Karpas-422 (cell line): Measurements from ENCODE around the gene CHST1. TPM values are rescaled to one million over a fixed set of nuclear protein-coding genes. Genes with fewer than 3 reads are reported as not detected.

Source experiments
- DNase-seq: peaks from one replicate; pipeline ENCODE4 v3.0.0-alpha.2; 2015
- H2AFZ ChIP-seq: fragments of 200-600 bp; sonication (generic); 2 replicates; pipeline ENCODE4 v1.6.1; 2014; ENCODE audit warnings: antibody characterized with exemption, low read length, mixed read lengths
- H3K27ac ChIP-seq: fragments of 200-600 bp; sonication (generic); 2 replicates; pipeline ENCODE4 v1.5.1; 2014; ENCODE audit warnings: mild to moderate bottlenecking, low read length, moderate library complexity
- H3K27me3 ChIP-seq: fragments of 200-600 bp; sonication (generic); 2 replicates; pipeline ENCODE4 v1.6.1; 2014; ENCODE audit warnings: low read length, mixed read lengths
- H3K36me3 ChIP-seq: fragments of 200-600 bp; sonication (generic); 2 replicates; pipeline ENCODE4 v1.6.1; 2014; ENCODE audit warnings: low read length, mixed read lengths; ENCODE audit not compliant: insufficient read depth
- H3K4me1 ChIP-seq: fragments of 200-600 bp; sonication (generic); 2 replicates; pipeline ENCODE4 v1.6.1; 2014; ENCODE audit warnings: mild to moderate bottlenecking, low read length, mixed read lengths
- H3K4me2 ChIP-seq: fragments of 200-600 bp; sonication (generic); 2 replicates; pipeline ENCODE4 v1.6.1; 2014; ENCODE audit warnings: low read length, low read depth, mild to moderate bottlenecking; ENCODE audit not compliant: poor library complexity, severe bottlenecking
- H3K4me3 ChIP-seq: fragments of 200-600 bp; sonication (generic); 2 replicates; pipeline ENCODE4 v1.5.1; 2014; ENCODE audit warnings: mild to moderate bottlenecking, antibody characterized with exemption, low read length, mixed read lengths
- H3K79me2 ChIP-seq: fragments of 200-600 bp; sonication (generic); 2 replicates; pipeline ENCODE4 v1.6.1; 2014; ENCODE audit warnings: mild to moderate bottlenecking, low read length, mixed read lengths
- H3K9ac ChIP-seq: fragments of 200-600 bp; sonication (generic); 2 replicates; pipeline ENCODE4 v1.6.0; 2014; ENCODE audit warnings: low read length
- H3K9me2 ChIP-seq: fragments of 200-600 bp; sonication (generic), shearing (Covaris generic); replicated peaks from 2 replicates; pipeline ENCODE4 v1.6.0; 2014; ENCODE audit warnings: mild to moderate bottlenecking, low read length, moderate library complexity; ENCODE audit not compliant: insufficient read depth
- H3K9me3 ChIP-seq: fragments of 300-700, 200-600 bp; sonication (generic); 2 replicates; pipeline ENCODE4 v1.6.1; 2014; ENCODE audit warnings: low read length, mixed read lengths
- H4K20me1 ChIP-seq: fragments of 200-600 bp; sonication (generic); 2 replicates; pipeline ENCODE4 v1.6.1; 2014; ENCODE audit warnings: mild to moderate bottlenecking, antibody characterized with exemption, low read length, low read depth; ENCODE audit not compliant: insufficient read depth
- total RNA-seq: library from RNA; depleted of rRNA; stranded (reverse); fragments of >200 nt; shearing (Covaris generic); gene quantifications from 2 replicates; pipeline ENCODE4 v1.2.3, GENCODE V29; 2014; ENCODE audit warnings: low replicate concordance

CHST1 gene
- total RNA-seq, 1 experiment from 2014 or later, result not detected

GRCh38 chr11:45678976-45679375 is 13.6 kb upstream of the CHST1 start:
- no peaks in the 10 kb centered on the region for H3K4me1 ChIP-seq
- H3K9me2 ChIP-seq, result no peaks in the 10 kb centered on the region
- H3K4me2 ChIP-seq, result no peak overlapping the region

GRCh38 chr11:45677770-45678512 is 12.5 kb upstream of the CHST1 start:
- no peak overlapping the region for H3K4me2 ChIP-seq
- no peaks in the 10 kb centered on the region for H4K20me1 ChIP-seq
- no peaks in the 10 kb centered on the region for H3K36me3 ChIP-seq
- no peak overlapping the region for H3K27ac ChIP-seq
- no peaks in the 10 kb centered on the region for H3K79me2 ChIP-seq
- H3K9me3 ChIP-seq, result no peaks in the 10 kb centered on the region
- H2AFZ ChIP-seq, result no peak overlapping the region
- no peaks in the 10 kb centered on the region for H3K9me2 ChIP-seq
- no peaks in the 10 kb centered on the region for H3K27me3 ChIP-seq
- no peak overlapping the region for H3K9ac ChIP-seq
- H3K4me1 ChIP-seq, result no peaks in the 10 kb centered on the region
- DNase-seq, result no peak
- H3K4me3 ChIP-seq, result no peak overlapping the region

More at GRCh38 chr11:45678976-45679375, 13.6 kb upstream of the CHST1 start:
- no peak for DNase-seq
- no peaks in the 10 kb centered on the region for H3K79me2 ChIP-seq
- H3K9ac ChIP-seq, result no peak overlapping the region
- H3K27me3 ChIP-seq, result no peaks in the 10 kb centered on the region
- H3K9me3 ChIP-seq, result no peaks in the 10 kb centered on the region
- no peak overlapping the region for H3K27ac ChIP-seq
- no peaks in the 10 kb centered on the region for H3K36me3 ChIP-seq
- no peak overlapping the region for H2AFZ ChIP-seq
- no peaks in the 10 kb centered on the region for H4K20me1 ChIP-seq
- no peak overlapping the region for H3K4me3 ChIP-seq

DNA sequence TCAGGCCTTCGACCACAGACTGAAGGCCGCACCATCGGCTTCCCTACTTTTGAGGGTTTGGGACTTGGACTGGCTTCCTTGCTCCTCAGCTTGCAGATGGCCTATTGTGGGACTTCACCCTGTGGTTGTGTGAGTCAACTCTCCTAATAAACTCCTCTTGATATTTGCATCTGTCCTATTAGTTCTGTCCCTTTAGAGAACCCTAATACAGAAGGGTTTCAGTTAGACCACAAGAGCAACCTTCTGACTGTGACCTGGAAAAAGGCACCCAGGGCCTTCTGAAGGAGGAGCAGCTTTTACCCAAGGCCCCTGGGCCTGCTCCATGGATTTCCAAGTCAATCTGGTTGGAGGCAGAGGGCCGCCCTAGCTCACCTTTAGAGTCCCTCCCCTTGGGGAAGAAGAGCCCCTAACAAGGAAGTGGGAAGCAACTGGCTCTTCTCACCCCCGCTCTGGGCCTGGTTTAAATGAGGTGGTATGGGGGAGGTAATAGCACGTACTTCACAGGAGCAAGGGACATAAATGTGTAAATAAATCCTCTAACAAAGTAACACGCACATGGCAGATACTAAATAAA is 11.2 kb upstream of the CHST1 start:
- H3K4me3 ChIP-seq, result no peak overlapping the region
- H2AFZ ChIP-seq, result no peak overlapping the region
- no peaks in the 10 kb centered on the region for H3K79me2 ChIP-seq
- no peaks in the 10 kb centered on the region for H3K36me3 ChIP-seq
- no peak overlapping the region for H3K9ac ChIP-seq
- no peak for DNase-seq
- no peaks in the 10 kb centered on the region for H3K9me3 ChIP-seq
- H3K4me2 ChIP-seq, result no peak overlapping the region
- no peaks in the 10 kb centered on the region for H3K9me2 ChIP-seq
- no peaks in the 10 kb centered on the region for H4K20me1 ChIP-seq
- H3K27me3 ChIP-seq, result no peaks in the 10 kb centered on the region
- no peak overlapping the region for H3K27ac ChIP-seq
- no peaks in the 10 kb centered on the region for H3K4me1 ChIP-seq

GRCh38 chr11:45675646-45676045 is 10.2 kb upstream of the CHST1 start:
- Histone ChIP-seq H3K27me3 (no peaks in the 10 kb centered on the region), H3K79me2 (no peaks in the 10 kb centered on the region), H4K20me1 (no peaks in the 10 kb centered on the region), H3K9me3 (no peaks in the 10 kb centered on the region), H3K9ac (no peak overlapping the region), H2AFZ (no peak overlapping the region), H3K4me3 (no peak overlapping the region), H3K4me1 (no peaks in the 10 kb centered on the region), H3K36me3 (no peaks in the 10 kb centered on the region), H3K27ac (no peak overlapping the region), H3K4me2 (no peak overlapping the region), H3K9me2 (no peaks in the 10 kb centered on the region)
- no peak for DNase-seq

DNA sequence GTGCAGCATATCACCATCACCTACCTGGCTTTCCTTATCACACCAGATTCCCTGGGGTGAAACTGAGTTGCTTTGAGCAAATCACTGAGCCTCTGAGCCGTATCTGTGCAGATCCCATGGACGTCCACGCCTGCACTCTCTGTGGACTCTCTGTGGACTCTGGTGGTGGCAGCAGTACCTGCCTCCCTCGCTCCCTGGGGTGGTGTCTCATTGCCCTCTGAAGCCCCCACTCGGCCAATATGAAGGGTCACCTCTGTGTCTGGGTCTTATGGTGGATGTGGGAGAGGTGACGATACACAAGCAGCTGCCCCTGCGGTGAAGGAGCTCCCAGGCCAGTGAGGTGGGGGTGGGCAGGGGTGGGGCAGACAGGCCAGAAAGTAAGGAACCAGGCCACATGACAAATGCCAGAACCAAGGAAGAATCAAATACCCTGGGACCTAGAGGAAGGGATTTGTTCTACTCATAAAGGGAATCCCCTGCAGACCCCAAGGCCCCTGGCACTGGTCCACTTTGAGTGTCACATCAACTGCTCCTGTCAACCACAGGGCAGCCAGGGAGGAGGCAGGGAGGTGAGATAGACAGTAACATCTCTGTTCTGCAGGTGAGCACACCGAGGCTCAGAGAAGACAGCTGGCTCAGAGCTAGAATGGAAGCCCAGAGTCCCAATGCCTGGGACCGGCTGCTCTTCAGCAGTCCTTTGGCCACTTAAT is 9.2 kb upstream of the CHST1 start:
- Histone ChIP-seq H3K9me2 (no peaks in the 10 kb centered on the region), H3K79me2 (no peaks in the 10 kb centered on the region), H4K20me1 (no peaks in the 10 kb centered on the region), H3K27ac (no peak overlapping the region), H3K27me3 (no peaks in the 10 kb centered on the region), H3K4me1 (no peaks in the 10 kb centered on the region), H3K9me3 (no peaks in the 10 kb centered on the region), H3K36me3 (no peaks in the 10 kb centered on the region), H3K4me3 (no peak overlapping the region), H3K4me2 (no peak overlapping the region), H3K9ac (no peak overlapping the region), H2AFZ (no peak overlapping the region)
- no peak for DNase-seq

DNA sequence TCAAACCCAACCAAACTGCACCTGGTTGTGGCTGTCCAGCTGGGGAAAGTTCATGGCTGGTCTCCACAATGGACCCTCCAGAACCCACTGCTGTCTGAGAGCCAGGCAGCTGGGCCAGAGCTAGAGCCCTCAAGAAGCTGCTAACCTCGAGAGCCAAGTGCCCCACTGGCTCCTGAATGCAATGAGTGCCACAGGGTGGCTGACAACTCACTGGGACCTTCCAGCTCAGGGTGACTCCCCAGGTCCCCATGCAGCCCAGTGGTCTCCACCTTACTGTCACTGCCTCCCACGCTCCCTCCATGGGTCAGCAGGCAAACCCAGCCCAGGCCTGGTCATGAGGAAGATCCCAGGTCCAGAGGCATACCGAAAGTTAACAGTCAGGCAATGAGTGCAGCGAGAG is 8.0 kb upstream of the CHST1 start:
- Histone ChIP-seq H4K20me1 (no peaks in the 10 kb centered on the region), H3K36me3 (no peaks in the 10 kb centered on the region), H2AFZ (no peak overlapping the region), H3K79me2 (no peaks in the 10 kb centered on the region), H3K27ac (no peak overlapping the region), H3K9me3 (no peaks in the 10 kb centered on the region), H3K4me3 (no peak overlapping the region), H3K9me2 (no peaks in the 10 kb centered on the region), H3K27me3 (no peaks in the 10 kb centered on the region), H3K4me1 (no peaks in the 10 kb centered on the region), H3K9ac (no peak overlapping the region), H3K4me2 (no peak overlapping the region)
- no peak for DNase-seq

DNA sequence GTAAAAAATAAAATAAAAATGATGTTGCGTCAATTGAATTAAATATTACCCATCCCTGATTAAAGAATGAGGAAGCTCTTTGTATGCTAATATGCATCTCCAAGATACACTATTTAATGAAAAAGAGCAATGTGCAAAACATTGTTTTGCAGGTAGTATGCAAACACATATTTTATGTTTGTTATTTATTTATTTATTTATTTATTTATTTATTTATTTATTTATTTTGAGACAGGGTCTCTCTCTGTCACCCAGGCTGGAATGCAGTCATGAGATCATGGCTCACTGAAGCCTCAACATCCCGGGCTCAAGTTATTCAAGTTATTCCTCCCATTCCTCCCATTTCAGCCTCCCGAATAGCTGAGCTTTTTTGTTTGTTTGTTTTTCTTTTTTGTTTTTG is 7.2 kb upstream of the CHST1 start:
- Histone ChIP-seq H2AFZ (no peak overlapping the region), H3K79me2 (no peaks in the 10 kb centered on the region), H3K27ac (no peak overlapping the region), H3K4me3 (no peak overlapping the region), H3K9ac (no peak overlapping the region), H4K20me1 (no peaks in the 10 kb centered on the region), H3K9me2 (no peaks in the 10 kb centered on the region), H3K4me1 (no peaks in the 10 kb centered on the region), H3K4me2 (no peak overlapping the region), H3K27me3 (no peaks in the 10 kb centered on the region), H3K9me3 (no peaks in the 10 kb centered on the region), H3K36me3 (no peaks in the 10 kb centered on the region)
- DNase-seq, result no peak
